Esophagus squamous epithelium (tissue), 4 donors: Measurements from ENCODE around the gene ABHD2.

Experiments
- POLR2A ChIP-seq, 4 donors: fragments of 450-650 bp; IDR thresholded peaks; one replicate each; pipeline ENCODE4 v1.6.1; 2017; ENCODE audit warnings: antibody characterized with exemption in 4 of 4, mild to moderate bottlenecking in 4 of 4, moderate library complexity in 3 of 4
- TF ChIP-seq, protein P1 (sequence below), 6 experiments: fragments of 450-650 bp in 4 of 6; fragments of 200-600 bp in 2 of 6; sonication (generic) in 2 of 6; IDR thresholded peaks; one replicate each; pipeline ENCODE4 v1.5.1; 2016 to 2019; ENCODE audit warnings: antibody characterized with exemption in 6 of 6, mild to moderate bottlenecking in 4 of 6, moderate library complexity in 4 of 6

DNA sequence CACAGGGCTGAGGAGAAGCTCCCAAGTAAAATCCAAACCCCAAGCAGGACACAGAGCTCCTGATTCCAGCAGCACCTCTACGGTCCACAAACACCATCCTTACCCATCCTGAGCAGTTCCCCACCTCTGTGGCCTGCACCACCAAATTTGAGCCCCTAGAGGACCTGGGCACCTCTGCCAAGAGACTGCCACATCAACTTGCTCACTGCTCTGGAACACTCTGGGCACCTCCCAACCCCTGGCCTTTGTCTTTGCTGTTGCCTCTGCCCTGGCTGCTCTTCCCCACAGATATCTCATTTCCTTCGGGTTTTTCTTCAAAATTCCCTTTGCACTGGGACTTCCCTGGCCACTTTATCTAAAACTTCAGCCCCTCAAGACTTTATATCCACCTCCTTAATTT is 127.4 kb downstream of the ABHD2 start:
- no peak for TF ChIP-seq POLR2A (IDR thresholded peaks at IDR 0.05)
- TF ChIP-seq, protein P1, sequence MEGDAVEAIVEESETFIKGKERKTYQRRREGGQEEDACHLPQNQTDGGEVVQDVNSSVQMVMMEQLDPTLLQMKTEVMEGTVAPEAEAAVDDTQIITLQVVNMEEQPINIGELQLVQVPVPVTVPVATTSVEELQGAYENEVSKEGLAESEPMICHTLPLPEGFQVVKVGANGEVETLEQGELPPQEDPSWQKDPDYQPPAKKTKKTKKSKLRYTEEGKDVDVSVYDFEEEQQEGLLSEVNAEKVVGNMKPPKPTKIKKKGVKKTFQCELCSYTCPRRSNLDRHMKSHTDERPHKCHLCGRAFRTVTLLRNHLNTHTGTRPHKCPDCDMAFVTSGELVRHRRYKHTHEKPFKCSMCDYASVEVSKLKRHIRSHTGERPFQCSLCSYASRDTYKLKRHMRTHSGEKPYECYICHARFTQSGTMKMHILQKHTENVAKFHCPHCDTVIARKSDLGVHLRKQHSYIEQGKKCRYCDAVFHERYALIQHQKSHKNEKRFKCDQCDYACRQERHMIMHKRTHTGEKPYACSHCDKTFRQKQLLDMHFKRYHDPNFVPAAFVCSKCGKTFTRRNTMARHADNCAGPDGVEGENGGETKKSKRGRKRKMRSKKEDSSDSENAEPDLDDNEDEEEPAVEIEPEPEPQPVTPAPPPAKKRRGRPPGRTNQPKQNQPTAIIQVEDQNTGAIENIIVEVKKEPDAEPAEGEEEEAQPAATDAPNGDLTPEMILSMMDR (IDR thresholded peaks at IDR 0.05), result no peak
